HG02623 (cell line): ENCODE data around the gene MAPK8IP3.

ENCODE experiments used
- ATAC-seq: cut with Tn5 transposase; IDR thresholded peaks from one replicate; pipeline ENCODE4 v1.9.1; 2021; ENCODE audit warnings: moderate library complexity; ENCODE audit not compliant: unreplicated experiment

The MAPK8IP3 gene

DNA sequence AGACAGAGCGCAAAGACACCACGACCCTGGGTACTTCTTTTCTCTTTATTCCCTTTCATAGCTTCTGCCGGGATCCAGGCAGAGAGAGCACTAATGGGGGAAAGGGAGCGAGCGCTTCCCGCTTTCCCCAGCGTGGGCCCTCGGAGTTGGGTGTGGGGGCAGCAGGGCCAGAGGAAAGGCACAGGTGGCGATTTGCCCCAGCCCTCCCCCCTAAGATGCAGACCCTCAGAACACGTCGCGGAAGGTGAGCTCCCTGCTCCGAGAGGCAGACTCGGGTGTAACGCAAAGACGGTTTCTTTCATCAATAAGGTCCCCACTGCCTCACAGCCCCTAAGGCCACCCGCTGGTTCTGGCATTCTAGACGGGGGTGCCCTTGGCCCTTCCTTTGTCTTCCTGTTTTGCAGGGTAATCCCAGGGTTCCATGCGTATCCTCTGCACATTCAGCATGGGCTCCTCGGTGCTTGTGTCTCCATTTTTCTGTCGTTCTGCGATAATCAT is 65.9 kb downstream of the MAPK8IP3 start:
- ATAC-seq = no peak

DNA sequence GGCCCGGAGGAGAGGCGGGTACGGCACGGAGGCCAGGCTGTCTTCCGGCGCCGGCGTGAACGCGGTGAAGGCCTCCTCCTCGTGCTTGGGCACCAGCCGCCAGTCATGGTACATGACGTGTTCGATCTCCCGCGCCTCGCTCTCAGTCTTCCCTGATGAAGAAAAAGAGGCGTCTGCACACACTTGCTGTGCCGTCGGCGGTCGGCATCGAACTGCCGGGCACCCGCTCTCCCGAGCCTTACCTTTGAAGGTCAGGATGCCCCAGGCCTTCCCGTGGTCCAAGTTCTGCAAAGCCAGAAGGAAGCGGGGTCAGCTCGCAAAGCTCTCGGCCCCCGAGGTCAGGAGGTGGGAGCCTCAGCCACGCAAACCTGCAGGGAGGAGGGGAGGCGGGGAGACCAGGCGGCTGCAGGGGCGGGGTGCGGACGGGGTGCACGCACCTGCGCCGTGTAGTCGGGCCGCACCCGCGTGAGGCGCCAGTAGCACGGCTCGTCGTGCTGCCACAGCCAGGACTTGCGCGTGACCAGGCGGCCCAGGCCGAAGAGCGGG is 66.4 kb downstream of the MAPK8IP3 start, which contains the start of gene EME2:
Gene EME2 (plus strand): TSS at position 449 of the 546 bp plus-strand sequence. CDS start 418 bp downstream, outside the sequence.
- ATAC-seq = peak; percentile 12

DNA sequence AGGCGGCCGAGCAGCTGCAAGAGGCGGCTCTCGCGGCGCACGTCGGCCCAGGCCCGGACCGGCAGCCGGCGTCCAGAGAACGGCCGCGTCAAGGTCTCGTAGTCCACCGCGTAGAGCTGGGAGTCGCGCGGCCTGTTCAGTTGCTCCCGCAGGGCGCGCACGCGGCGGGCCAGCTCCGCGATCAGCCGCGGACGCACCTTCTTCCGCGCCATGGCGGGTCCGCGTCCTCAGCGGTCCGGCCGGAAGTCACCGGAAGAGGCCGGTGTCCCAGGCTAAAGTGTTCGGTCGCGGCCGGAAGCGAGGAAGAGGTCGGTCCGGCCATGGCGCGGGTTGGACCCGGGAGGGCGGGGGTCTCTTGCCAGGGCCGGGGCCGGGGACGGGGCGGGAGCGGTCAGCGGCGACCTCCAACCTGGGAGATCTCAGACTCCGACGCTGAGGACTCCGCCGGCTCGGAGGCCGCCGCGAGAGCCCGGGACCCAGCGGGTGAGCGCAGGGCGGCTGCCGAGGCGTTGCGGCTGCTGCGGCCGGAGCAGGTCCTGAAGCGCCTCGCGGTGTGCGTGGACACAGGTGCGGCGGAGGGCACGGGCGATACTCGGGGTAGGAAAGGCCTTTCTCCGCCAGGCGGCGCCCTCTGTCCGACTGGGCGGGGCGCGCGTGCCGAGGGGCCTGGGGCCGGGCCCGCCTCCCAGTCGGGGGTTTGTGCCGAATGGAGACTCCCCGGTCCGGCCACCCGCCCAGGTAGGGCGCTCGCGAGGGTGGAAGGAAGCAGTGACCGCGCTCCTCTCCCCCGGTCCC is 67.1 kb downstream of the MAPK8IP3 start, which contains the start of gene MRPS34:
Gene MRPS34 (minus strand): TSS at position 227 of the 795 bp plus-strand sequence. CDS start 15 bp downstream, at position 212.
- peak; percentile 43 for ATAC-seq

DNA sequence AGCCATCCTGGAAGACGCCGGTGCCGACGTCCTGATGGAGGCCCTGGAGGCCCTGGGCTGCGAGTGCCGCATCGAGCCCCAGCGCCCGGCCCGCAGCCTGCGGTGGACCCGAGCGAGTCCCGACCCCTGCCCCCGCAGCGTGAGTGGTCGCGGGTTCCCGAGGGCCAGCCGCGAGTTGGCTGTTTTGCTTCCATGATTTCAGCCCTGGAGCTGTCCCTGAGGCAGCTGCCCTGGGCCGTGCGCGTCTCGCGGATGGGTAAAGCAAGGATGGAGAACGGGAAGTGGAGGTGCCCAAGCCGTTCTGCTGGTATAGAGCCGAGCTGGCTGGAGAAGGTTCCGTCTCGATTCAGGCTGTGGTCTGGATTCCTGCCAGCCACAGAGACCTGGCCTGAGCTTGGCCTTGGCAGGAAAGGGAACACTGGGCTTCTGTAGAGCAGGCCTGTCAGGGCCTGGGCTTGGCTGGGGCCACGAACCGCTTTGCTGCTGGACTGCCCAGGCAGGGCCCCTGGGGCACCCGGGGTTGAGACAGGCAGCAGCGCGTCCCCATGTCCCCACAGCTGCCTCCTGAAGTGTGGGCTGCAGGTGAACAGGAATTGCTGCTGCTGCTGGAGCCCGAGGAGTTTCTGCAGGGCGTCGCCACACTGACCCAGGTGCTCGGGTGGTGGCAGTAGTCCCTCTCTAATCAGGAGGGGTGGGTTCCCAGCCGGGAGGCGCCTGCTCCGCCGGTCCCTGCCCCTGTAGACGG is 67.9 kb downstream of the MAPK8IP3 start:
- ATAC-seq = no peak

DNA sequence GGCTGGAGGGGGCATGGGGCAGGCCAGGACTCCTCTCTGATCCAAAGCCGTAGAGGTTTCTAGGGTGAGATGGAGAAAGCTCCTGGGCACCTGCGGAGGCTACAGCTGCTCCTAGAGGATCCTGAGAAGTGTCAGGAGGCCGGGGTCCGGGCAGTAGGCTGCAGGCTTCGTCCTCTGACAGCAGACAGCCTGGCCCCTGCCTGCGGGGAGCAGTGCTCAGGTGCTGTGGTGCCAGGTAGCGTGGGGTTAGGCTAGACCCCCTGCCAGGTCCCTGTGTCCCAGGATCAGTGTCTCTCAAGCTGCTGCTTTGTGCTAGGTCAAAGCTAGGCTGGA is 68.4 kb downstream of the MAPK8IP3 start:
- ATAC-seq = no peak

DNA sequence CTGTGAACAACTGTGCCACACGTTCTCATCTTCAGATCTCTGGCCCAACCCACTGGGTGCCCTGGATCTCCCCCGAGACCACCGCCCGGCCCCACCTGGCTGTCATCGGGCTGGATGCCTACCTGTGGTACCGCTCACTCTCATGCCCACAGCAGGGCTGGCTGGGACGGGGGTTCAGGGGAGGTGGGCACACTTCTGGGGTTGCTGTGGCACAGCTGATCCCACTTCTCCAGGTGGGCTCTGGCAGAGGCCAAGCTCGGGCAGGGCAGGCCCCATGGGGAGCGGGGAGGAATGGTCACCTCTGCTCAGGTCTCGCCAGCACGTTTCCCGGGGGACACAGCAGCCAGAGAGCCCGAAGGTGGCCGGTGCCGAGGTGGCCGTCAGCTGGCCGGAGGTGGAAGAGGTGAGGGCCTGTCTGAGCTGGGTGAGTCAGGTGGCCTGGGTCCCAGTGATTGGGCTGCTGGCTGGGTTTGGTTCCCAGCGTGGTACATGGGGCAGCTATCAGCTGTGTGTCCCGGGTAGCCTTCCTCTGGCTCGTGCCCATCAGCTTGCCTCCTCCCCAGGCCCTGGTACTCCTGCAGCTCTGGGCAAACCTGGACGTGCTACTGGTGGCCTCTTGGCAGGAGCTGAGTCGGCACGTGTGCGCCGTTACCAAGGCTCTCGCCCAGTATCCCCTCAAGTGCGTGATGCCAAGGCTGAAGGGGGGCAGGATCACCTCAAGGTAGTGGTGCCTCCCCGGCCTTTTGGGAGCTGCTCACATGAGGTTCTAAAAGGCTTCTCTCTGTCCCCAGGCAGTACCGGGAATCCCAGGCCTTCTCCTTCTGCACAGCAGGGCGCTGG is 69.2 kb downstream of the MAPK8IP3 start:
- no peak for ATAC-seq

DNA sequence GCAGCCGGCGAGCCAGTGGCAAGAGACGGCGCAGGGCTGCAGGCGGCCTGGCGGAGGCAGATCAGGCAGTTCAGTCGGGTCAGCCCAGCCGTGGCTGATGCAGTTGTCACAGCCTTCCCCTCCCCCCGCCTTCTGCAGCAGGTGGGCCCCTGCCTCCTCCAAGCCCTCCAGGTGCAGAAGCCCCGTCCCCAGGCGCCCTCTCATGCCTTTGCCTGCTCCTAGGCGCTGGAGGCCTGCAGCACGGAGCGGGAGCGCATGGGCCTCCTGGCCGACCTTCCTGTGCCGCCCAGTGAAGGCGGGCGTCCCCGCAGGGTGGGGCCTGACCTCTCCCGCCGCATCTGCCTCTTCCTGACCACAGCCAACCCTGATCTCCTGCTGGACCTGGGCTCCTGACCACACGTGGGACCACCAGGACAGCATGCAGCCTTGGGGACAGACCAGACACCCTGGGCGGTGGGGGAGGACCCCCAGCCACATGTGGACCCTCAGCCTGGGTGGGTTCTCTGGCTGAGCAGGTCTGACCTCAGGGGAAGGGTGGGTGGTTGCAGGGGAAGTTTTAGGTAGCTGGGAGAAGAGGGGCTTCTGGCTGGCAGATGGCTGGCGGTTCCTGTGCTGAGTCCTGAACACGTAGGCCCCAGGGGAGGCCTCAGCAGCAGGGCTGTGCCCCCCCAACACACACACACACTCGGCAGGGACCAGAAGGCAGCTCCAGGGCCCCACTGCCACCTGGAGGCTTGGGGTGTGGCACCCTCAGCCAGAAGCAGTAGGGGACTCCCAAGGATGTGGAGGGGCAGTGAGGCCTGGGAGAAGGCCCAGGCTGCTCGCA is 70.1 kb downstream of the MAPK8IP3 start:
- no peak for ATAC-seq

DNA sequence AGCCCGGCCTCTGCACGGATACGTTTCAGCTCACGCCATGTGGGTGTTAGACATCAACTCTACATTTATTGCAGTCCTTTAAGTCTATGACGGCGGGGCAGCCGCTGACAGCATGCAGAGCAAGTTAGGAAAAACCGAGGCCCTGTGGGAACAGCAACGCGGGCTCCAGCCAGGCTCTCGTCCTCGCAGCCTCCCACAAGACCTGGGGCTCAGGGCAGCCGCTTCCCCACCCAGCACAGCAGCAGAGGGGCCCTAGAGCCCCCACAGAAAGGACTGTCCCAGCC is 70.6 kb downstream of the MAPK8IP3 start:
- no peak for ATAC-seq

DNA sequence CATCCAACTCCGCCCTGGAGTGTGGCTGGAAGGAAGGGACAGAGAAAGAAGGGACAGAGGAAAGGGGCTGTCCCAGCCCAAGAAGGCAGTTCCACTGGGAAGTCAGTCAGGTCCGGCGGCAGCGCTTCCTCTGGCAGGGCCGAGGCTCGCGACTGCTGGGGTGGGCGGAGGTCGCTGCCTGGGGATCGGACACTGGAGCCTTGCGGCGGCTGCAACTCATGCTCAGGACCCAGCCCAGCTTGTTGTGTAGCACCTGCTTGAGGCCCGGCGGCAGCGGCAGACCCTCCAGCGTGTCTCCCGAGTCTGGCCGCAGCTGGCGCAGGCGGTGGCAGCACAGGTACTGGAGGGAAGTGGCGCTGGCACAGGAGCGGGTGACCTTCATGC is 71.0 kb downstream of the MAPK8IP3 start:
- ATAC-seq = no peak

DNA sequence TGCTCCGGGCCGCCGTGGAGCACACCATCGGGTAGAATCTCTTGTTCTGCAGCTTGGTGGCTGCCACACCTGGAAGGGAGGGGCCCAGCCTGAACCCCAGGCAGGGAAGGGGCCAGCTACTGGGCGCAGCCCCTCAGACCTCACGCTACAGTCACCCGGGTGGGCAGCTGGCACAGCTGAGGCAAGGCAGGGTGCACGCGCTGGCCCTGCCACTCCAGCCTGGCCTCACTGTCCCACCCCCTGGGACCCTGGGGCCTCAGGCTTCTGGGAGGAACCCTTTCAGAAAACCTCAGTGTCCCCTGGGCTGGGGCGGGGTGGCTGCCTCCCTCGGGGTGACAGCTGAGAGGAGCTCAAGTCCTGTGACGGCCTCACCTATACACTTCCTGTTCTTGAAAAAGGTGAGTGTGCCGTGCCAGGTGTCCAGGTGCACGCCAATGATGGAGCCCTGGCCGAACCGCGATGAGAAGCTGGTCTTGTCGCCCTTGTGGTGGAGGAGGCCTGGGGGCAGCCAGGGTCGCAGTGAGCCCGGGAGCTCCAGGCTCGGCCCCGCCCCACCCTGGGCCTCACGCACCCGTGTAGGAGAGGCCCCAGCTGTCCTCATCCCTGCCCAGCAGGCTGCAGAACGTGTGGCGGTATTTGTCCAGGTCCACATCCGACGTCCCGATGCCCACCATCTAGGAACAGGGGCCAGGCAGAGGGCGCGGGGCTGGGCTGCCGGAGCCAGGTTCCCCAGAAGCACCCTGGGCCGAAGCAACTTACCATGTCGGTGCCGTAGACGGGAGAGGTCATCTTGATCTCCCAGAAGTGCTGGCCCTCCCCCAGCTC is 71.6 kb downstream of the MAPK8IP3 start:
- ATAC-seq = no peak

DNA sequence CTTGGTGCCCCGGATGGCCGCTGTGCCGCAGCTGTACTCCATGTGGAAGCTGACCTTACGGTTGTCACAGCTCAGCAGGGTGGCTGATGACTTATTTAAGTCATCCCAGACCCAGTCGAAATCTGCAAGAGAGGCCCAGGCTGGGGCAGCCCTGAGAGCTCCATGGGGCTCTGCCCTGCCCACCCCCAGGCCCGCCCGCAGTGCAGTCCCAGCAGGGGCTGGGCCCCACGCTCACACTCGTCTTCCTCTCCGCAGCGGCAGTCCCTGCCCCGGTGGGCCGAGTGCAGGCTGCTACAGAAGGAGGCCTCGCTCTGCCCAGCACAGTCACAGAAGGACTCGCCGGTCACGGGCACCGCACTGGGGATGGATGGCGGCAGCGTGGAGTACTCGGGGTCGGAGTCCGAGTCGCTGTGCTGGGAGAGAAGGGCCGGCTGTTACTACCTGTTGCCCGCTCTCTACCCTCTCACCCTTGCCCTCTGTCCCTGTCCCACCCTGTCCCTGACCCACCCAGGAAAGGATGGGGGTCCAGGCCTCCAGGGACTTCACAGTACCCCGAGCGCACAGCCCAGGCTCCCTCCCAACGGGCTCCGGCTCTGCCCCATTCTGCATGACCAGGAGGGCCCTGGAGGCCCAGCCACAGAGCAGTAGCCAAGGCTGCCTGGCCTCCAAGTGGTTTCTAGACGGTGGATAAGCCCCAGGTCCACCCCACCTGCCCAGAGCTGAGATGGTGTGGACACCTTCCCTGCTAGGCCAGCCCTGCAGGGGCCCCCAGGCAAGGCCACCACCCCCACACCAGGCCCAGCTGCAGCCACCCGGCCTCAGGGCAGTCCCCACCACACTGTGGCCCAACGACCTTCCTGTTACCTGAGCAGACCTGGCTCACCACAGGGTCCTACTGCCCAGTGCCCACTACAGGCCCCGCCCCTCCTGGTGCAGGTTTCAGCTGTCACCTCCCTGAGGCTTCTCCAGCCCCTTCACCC is 72.5 kb downstream of the MAPK8IP3 start:
- no peak for ATAC-seq

DNA sequence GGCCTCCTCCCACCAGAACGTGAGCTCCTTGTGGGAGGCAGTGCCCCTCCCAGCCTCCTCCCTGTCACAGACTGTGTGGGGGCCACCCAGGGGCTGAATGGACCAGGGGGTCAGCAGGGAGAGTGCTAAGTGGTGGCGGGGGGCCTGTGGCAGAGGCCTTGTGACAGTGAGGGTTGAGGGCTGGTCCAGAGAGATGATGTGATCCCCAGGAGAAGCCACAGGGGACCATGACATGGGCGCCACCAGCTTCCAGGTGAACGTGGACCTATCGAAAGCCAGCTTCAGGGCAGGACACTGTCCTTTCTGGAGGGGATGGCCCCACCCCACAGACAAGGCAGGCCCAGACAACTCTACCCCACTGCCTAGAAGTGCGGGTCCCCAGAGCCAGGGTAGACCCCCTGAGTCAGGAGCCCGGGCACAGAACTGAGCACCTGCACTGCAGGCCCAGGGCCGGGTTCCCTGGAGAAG is 73.3 kb downstream of the MAPK8IP3 start:
- ATAC-seq = no peak

DNA sequence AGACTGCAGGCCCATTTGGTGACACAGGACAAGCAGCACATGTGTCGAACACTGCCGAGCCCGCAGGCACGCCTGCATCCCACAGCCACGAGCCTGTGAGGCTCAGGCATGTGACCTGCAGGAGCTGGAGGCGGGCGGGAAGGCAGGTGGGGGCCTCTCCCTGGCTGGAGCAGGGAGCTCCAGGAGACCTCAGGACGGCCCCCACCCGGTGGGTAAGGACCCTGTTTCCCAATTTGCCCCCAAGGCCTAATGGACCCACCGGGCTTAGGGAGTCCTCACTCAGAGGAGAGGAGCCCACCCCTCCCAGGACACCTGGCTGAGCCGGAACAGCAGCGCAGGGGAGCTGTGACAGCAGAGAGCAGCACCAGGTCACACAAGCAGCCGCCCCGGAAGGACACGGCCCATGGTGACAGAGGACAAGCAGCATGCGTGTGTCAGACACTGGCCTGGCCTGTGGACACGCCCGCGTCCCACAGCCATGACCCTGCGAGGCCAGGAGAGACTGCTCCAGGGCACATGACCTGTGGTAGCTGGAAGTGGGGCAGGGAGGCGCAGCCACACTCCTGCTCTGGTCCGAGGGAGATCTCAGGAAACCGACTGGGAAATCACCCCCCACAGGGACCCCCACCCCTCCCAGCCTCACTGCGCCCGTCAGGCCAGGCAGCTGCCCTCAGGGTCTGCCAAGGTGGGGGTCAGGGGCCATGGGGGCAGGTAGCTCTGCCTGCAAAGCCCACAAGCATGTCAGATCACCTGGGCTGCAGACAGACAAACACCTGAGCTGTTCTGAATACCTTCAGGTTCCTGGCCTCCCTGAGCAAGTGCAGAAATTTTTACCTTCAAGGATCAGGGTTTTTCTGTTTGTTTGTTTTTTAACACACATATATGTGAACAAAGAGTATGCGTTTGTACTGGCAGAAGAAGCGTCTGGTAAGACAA is 74.0 kb downstream of the MAPK8IP3 start:
- no peak for ATAC-seq

DNA sequence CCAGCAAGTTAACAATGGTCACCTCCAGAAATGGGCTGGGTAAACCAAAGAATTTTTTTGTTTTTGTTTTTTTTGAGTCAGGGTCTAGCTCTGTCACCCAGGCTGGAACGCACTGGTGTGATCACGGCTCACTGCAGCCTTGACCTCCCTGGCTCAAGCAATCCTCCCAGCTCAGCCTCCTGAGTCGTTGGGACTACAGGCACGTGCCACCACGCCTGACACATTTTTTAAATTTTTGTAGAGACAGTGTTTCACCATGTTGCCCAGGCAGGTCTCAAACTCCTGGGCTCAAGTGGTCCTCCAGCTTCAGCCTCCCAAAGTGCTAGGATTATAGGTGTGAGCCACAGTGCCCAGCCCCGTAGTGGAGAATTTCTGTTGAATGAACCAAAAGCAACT is 74.7 kb downstream of the MAPK8IP3 start:
- ATAC-seq = no peak

DNA sequence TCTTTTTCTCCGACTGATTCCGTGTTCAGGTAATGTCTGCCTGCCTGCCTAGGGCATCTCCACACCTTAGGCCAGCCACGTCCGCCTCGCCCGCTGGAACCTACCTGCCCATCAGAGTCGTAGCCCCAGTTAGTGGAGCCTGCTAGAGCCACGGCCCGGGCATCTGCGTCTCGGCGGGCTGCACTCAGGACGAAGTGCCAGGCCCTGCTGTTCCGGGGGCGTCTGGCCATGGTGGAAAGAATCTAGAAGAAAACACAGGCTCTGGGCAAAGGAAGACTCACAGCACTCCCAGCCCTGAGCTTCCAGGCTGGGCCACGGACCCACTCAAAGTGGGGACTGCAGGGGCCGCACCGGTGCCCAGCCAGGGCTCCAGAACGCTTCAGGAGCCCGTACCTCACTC is 75.3 kb downstream of the MAPK8IP3 start:
- no peak for ATAC-seq

DNA sequence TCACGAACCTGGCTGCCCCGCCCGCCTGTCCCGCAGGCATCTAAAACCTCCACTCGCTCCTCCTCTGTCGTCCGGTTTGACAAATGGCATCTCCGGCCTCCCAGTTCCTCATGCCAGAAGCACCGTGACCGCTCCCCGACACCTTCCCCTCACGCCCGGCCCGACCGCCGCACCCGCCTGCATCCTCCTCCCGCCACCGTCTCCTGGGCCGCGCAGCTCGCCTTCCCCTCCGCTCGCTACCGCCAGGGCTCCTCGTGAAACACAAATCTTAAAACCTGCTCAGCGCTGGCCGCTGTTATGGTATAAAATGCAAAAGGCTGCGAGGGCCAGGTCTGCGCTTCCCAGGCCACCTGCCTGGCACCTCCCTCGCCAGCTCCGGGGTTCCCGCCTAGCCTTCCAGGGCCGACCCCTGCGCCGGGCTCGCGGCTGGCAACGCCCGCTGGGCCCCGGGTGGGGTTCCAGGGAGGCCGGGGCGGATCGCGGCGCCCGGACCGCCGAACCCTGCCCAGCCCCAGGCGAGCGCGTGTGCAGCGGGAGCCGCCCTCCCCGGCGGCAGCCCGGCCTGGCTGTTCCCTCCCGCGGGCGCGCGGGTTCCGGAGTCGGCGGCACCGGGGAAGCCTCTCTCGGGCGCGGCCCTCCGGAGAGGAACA is 75.9 kb downstream of the MAPK8IP3 start:
- ATAC-seq = peak; percentile 0
